Measurements from ENCODE around the gene SCARF2.
"Not testable (repeated sequence)": the region's sequence is repeated elsewhere in the genome, so short reads cannot be mapped to it uniquely, and the experiment has no call there.

- TF ChIP-seq CTCF (conservative IDR thresholded peaks at IDR 0.05); ZFX (IDR thresholded peaks at IDR 0.05): not testable (repeated sequence)
These were observed 40.4 kb upstream of the SCARF2 start for GRCh38 chr22:20478059-20478458.

Data from C4-2B (cell line).